Measurements from ENCODE around the gene TTC3. TPM values are rescaled to one million over a fixed set of nuclear protein-coding genes. Genes with fewer than 3 reads are reported as not detected.

Gene TTC3
- total RNA-seq, 1 donor from 2014 or later: 203 TPM

GRCh38 chr21:37071561-37072273 is 1.3 kb upstream of the TTC3 start:
- Mint-ChIP-seq H3K36me3 (peaks cover 19% of the 10 kb centered on the region), H3K9me3 (no peaks in the 10 kb centered on the region), H3K4me3 (peak overlapping the region; percentile 88), H3K27me3 (no peaks in the 10 kb centered on the region), H3K27ac (peak overlapping the region; percentile 95), H3K4me1 (ENCODE audit: unreplicated experiment) (peaks cover 36% of the 10 kb centered on the region)
- DNase-seq (ENCODE audit: extremely low spot score, unreplicated experiment): no peak
- no peak for TF ChIP-seq CTCF (conservative IDR thresholded peaks at IDR 0.05)

DNA sequence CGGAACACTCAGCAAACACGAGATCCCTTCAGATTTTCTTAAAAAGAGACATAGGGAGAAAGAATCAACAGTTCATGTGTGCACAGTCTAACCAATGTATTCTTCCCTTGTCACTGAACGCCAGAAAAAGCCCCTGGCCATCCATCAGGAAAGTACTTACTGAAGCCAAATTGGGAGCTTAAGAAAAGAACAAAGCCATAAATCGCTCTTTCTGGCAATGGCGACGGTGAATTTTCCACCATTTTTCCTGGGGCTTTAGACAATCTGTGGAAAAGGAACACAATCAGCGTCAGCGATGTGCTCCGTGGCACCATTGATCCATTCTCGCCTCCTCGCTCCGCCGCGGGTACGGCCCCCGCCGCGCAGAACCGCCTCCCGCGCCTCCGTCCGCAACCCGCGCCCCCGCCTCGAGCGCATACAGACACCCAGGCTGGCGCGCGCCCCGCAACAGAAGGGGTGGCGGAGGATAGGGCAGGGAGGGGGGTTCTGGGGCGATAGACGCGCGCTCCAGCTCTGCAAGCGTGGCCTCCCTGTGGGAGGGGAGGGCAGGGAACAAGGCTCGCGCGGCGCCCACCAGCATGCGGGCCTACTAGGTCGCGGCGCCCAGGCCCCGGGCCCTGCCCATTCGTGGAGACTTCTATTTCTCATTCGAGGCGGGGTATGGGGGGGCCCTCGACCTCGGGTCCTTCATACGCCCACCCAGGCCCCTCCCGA is 623 bp upstream of the TTC3 start:
- H3K27me3 Mint-ChIP-seq: no peaks in the 10 kb centered on the region
- peaks cover 17% of the 10 kb centered on the region for H3K36me3 Mint-ChIP-seq
- peak overlapping the region; percentile 88 for H3K4me3 Mint-ChIP-seq

DNA sequence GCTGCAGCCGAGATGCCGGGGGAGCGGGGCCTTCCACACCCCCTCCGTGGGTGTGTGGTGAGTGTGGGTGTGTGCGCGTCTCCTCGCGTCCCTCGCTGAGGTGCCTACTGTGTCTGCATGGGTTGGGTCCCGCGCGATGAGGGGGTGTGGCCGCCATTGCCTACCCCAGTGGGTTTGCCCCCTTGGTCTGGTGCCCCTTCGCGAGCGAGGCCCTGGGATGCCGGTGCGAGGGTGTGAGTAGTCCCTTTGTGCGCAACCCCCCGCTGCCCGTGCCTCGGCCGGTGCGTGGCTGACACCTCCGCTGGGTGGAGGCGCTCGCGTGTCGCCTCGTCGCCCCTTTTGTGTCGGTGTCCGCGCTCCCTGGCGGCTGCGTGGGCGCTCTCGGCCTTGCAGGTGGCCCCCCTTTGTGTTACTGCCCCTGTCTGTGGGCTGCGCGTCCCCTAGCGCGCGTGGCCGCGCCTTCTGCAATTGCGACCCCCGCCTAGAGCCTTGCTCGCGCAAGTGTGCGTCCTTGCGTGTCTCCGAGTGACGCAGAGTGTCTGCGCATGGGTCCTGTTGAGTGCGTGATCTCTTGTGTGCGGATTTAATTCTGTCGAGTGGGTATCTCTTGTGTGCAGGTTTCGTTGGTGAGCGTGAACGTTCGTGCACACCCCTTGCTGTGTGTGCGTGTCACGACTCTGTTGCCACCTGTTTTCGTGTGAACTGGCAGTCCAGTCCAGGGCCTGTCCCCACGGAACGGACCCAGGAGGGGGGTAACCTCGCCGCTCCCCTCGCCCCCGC is 553 bp downstream of the TTC3 start:
- Mint-ChIP-seq H3K9me3 (peaks cover 5% of the 10 kb centered on the region), H3K27ac (peak overlapping the region; percentile 98), H3K27me3 (no peaks in the 10 kb centered on the region), H3K36me3 (peaks cover 17% of the 10 kb centered on the region), H3K4me3 (peak overlapping the region; percentile 98), H3K4me1 (ENCODE audit: unreplicated experiment) (peaks cover 40% of the 10 kb centered on the region)
- TF ChIP-seq CTCF (conservative IDR thresholded peaks at IDR 0.05): no peak
- no peak for DNase-seq (ENCODE audit: extremely low spot score, unreplicated experiment)

More for the DNA sequence above, 623 bp upstream of the TTC3 start:
- peaks cover 36% of the 10 kb centered on the region for H3K4me1 Mint-ChIP-seq (ENCODE audit: unreplicated experiment)
- H3K27ac Mint-ChIP-seq: peak overlapping the region; percentile 95
- no peaks in the 10 kb centered on the region for H3K9me3 Mint-ChIP-seq
- TF ChIP-seq CTCF (conservative IDR thresholded peaks at IDR 0.05): no peak
- DNase-seq (ENCODE audit: extremely low spot score, unreplicated experiment): no peak

DNA sequence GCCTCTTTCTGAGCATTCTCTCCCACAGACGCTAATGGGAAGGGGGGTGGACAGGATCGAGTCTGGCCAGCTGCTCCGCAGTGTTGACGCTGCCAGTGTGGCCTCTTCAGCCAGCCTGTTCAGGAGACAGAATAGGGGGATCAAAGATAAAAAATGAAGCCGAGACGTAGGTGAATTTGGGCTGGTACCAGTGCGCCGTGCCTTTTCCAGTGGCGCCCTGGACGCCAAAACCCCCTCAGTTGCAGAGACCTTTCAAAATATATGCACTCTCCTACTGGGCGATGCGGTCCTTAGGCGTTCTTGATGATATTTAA is 1.1 kb downstream of the TTC3 start:
- H3K27ac Mint-ChIP-seq: peak overlapping the region; percentile 98
- H3K4me1 Mint-ChIP-seq (ENCODE audit: unreplicated experiment): peaks cover 40% of the 10 kb centered on the region
- peaks cover 13% of the 10 kb centered on the region for H3K36me3 Mint-ChIP-seq
- peaks cover 5% of the 10 kb centered on the region for H3K9me3 Mint-ChIP-seq
- peak overlapping the region; percentile 98 for H3K4me3 Mint-ChIP-seq
- no peak for DNase-seq (ENCODE audit: extremely low spot score, unreplicated experiment)
- no peaks in the 10 kb centered on the region for H3K27me3 Mint-ChIP-seq
- no peak for TF ChIP-seq CTCF (conservative IDR thresholded peaks at IDR 0.05)

- Mint-ChIP-seq H3K27ac (peak overlapping the region; percentile 98), H3K4me1 (ENCODE audit: unreplicated experiment) (peaks cover 40% of the 10 kb centered on the region), H3K36me3 (peaks cover 12% of the 10 kb centered on the region), H3K9me3 (peaks cover 5% of the 10 kb centered on the region), H3K4me3 (peak overlapping the region; percentile 98), H3K27me3 (no peaks in the 10 kb centered on the region)
- no peak for DNase-seq (ENCODE audit: extremely low spot score, unreplicated experiment)
- TF ChIP-seq CTCF (conservative IDR thresholded peaks at IDR 0.05): no peak
These were observed 1.5 kb downstream of the TTC3 start for GRCh38 chr21:37074546-37074945.

Data from type B pancreatic cell (in vitro differentiated cells).